Measurements from ENCODE around the gene PRKAR1B.

DNA sequence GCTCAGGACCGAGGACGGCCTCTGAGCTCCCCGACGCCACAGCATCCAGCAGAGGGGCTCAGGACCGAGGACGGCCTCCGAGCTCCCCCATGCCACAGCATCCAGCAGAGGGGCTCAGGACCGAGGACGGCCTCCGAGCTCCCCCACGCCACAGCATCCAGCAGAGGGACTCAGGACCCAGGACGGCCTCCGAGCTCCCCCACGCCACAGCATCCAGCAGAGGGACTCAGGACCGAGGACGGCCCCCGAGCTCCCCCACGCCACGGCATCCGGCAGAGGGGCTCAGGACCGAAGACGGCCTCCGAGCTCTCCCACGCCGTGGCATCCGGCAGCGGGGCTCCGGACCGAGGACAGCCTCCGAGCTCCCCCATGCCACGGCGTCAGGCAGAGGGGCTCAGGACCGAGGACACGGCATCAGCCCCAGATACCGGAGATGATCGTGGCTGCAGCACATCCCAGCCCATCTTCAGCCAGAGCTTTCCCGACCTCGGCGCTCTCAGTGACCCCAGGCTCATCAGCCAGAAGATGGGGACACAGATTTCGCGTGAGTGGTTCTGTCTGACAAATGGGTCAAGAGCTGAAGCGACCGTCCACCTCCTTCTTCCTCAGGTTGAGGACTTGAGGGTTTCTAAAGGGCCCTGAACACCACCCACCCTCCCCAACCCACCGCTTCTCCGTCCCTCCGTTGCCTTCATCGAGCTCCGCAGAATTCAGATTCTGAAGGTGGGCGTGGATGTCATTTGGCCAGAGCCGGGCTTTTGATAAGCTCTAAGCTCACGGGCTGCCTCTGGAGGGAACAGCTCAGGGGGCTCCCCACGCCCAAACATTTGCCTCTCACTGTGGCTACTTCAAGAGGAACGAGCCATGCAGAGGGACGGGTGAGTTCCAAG lies 56.3 kb downstream of the PRKAR1B start:
- TF ChIP-seq GATA2 (IDR thresholded peaks at IDR 0.05; ENCODE audit: low read depth, low read length) (no peak), GATA3 (IDR thresholded peaks at IDR 0.05; ENCODE audit: low read depth, low read length) (no peak)

Data from SH-SY5Y (cell line).